H1 (cell line): ENCODE data around the gene CENPX. TPM values are rescaled to one million over a fixed set of nuclear protein-coding genes. Genes with fewer than 3 reads are reported as not detected.

Source experiments
- CBX8 ChIP-seq: fragments of 300-800, 300-1000 bp; sonication (generic); IDR thresholded peaks from 2 replicates; pipeline ENCODE4 v1.7.1; 2016; ENCODE audit warnings: low read depth, low read length, borderline replicate concordance
- CHD2 ChIP-seq: IDR thresholded peaks from 2 replicates; pipeline ENCODE4 v1.6.1; 2012; ENCODE audit warnings: low read length, improper control_type of control experiment
- EP300 ChIP-seq, 2 experiments: IDR thresholded peaks; 1 replicate in 1 of 2; 2 replicates in 1 of 2; pipeline ENCODE4 v1.6.1; 2011 to 2012; ENCODE audit warnings: low read depth in 2 of 2, low read length in 2 of 2, mild to moderate bottlenecking in 2 of 2, borderline replicate concordance in 1 of 2, inconsistent platforms in 1 of 2, moderate library complexity in 1 of 2
- KDM1A ChIP-seq: fragments of 200-600, 300-600 bp; sonication (generic); IDR thresholded peaks from 2 replicates; pipeline ENCODE4 v1.7.1; 2016; ENCODE audit warnings: mild to moderate bottlenecking, low read length, borderline replicate concordance
- RAD21 ChIP-seq, 2 experiments: IDR thresholded peaks in 1 of 2; conservative IDR thresholded peaks in 1 of 2; 2 replicates each; pipeline ENCODE4 v1.6.1; 2011; ENCODE audit warnings: low read depth in 2 of 2, low read length in 2 of 2, improper control_type of control experiment in 1 of 2, inconsistent platforms in 1 of 2, mild to moderate bottlenecking in 1 of 2, moderate library complexity in 1 of 2
- RFX5 ChIP-seq: IDR thresholded peaks from 2 replicates; pipeline ENCODE4 v1.6.1; 2011; ENCODE audit warnings: low read depth, low read length, improper control_type of control experiment, borderline replicate concordance
- SAP30 ChIP-seq: fragments of 300-600 bp; sonication (generic); IDR thresholded peaks from 2 replicates; pipeline ENCODE4 v1.7.1; 2012; ENCODE audit warnings: low read length, moderate library complexity, mild to moderate bottlenecking, inconsistent platforms; ENCODE audit not compliant: insufficient read depth, insufficient replicate concordance
- TAF7 ChIP-seq: optimal IDR thresholded peaks from 2 replicates; pipeline ENCODE3; 2011; ENCODE audit warnings: low read depth, mild to moderate bottlenecking, inconsistent platforms, low read length, moderate library complexity, borderline replicate concordance
- USF2 ChIP-seq: IDR thresholded peaks from 2 replicates; pipeline ENCODE4 v1.6.1; 2011; ENCODE audit warnings: low read length, improper control_type of control experiment
- polyA plus RNA-seq, 7 experiments: library from polyadenylated mRNA; depleted of rRNA in 3 of 7; stranded (reverse) in 5 of 7; unstranded in 2 of 7; fragments of >200 nt in 5 of 7; fragments of 200-250 nt in 2 of 7; gene quantifications; 1 replicate in 5 of 7; 2 replicates in 1 of 7; 4 replicates in 1 of 7; pipeline versions ENCODE4 v1.2.1 to v1.2.3, GENCODE V29; 2011 to 2013; ENCODE audit warnings: missing spikeins in 2 of 7, mixed read lengths in 2 of 7
- total RNA-seq: library from RNA; stranded (reverse); fragmentation: NEBNext Ultra II Directional; extraction: Animal tissue kit (Norgen Biotek cat#: 25700); gene quantifications from 2 replicates; pipeline ENCODE4 v1.2.1, GENCODE V29; 2021

Gene CENPX
- total and polyA plus RNA-seq, 2 of the 8 experiments (the other 6 are each of a cell fraction or from before 2014, with no cell fraction given), result 116 to 122 TPM

- TF ChIP-seq EP300 (IDR thresholded peaks at IDR 0.05; ENCODE audit: borderline replicate concordance in 1 of 2, low read depth in 2 of 2, low read length in 2 of 2) (no peak), CHD2 (no peak), SAP30 (no peak), CBX8 (no peak), USF2 (no peak), RAD21 (IDR thresholded peaks at IDR 0.05 in 1 of 2, conservative IDR thresholded peaks at IDR 0.05 in 1 of 2; ENCODE audit: low read depth in 2 of 2, low read length in 2 of 2) (no peak), KDM1A (no peak), RFX5 (no peak), TAF7 (no peak)
- TF ChIP-seq, all 59 proteins: peak for 0
These were observed 24.2 kb upstream of the CENPX start (continued) for GRCh38 chr17:82046903-82047302.
